Esophagus muscularis mucosa (tissue), 4 donors: ENCODE results near the gene FAAP24. TPM values are rescaled to one million over a fixed set of nuclear protein-coding genes. Genes with fewer than 3 reads are reported as not detected.
A peak's percentile ranks its signal among the peaks of the same experiment; 100 is the strongest.

Source experiments
- DNase-seq: peaks from one replicate; pipeline ENCODE4 v3.0.0-alpha.2; 2017; ENCODE audit errors: extremely low spot score
- H3K27ac ChIP-seq, 4 donors: fragments of 200-600 bp; sonication (generic); replicated peaks in 1 of 4; 1 replicate in 3 of 4; 2 replicates in 1 of 4; pipeline ENCODE4 v1.5.1; 2016 to 2019; ENCODE audit warnings: mild to moderate bottlenecking in 1 of 4
- H3K27me3 ChIP-seq, 4 donors: fragments of 200-600 bp; sonication (generic); one replicate each; pipeline versions ENCODE4 v1.5.1 to v1.6.0; 2016 to 2019
- H3K36me3 ChIP-seq, 4 donors: fragments of 200-600 bp; sonication (generic); one replicate each; pipeline ENCODE4 v1.5.1; 2016 to 2019
- H3K4me1 ChIP-seq, 4 donors: fragments of 200-600 bp; sonication (generic); one replicate each; pipeline ENCODE4 v1.5.1; 2016 to 2019
- H3K4me3 ChIP-seq, 4 donors: fragments of 200-600 bp; sonication (generic); 1 replicate in 2 of 4; 2 replicates in 2 of 4; pipeline ENCODE4 v1.5.1; 2016 to 2019; ENCODE audit warnings: mild to moderate bottlenecking in 4 of 4, moderate library complexity in 1 of 4
- H3K9me3 ChIP-seq, 4 donors: fragments of 200-600 bp; sonication (generic); 1 replicate in 3 of 4; 2 replicates in 1 of 4; pipeline ENCODE4 v1.5.1; 2016 to 2019
- CTCF ChIP-seq, 3 experiments: fragments of 200-600 bp in 2 of 3; fragments of 450-650 bp in 1 of 3; sonication (generic) in 2 of 3; IDR thresholded peaks; one replicate each; pipeline ENCODE4 v1.5.1; 2017 to 2019; ENCODE audit warnings: antibody characterized with exemption in 3 of 3, mild to moderate bottlenecking in 2 of 3, moderate library complexity in 1 of 3
- EP300 ChIP-seq: sonication (generic); formaldehyde crosslinking; IDR thresholded peaks from one replicate; pipeline ENCODE4 v1.6.1; 2017; ENCODE audit warnings: antibody characterized with exemption
- POLR2A ChIP-seq: fragments of 450-650 bp; IDR thresholded peaks from one replicate; pipeline ENCODE4 v1.6.1; 2017; ENCODE audit warnings: antibody characterized with exemption, moderate library complexity, mild to moderate bottlenecking, low read depth
- POLR2AphosphoS5 ChIP-seq, 2 donors: sonication (generic); formaldehyde crosslinking; IDR thresholded peaks; one replicate each; pipeline ENCODE4 v1.6.1; 2017; ENCODE audit warnings: antibody characterized with exemption in 2 of 2
- WGBS: methylation state at CpG from one replicate; pipeline ENCODE4 v1.1.5; 2018; 5-methylcytosine and 5-hydroxymethylcytosine counted together
- intact Hi-C: fragments of 100-400 bp; cut with DNase I; formaldehyde crosslinking; loops from one replicate; pipeline ENCODE4 v1.15.1; 2023
- total RNA-seq, 4 donors: library from RNA; depleted of rRNA; stranded (reverse); fragments of >200 nt; gene quantifications; one replicate each; pipeline versions ENCODE4 v1.1.0 to v1.2.1, GENCODE V29; 2016

Gene FAAP24, protein sequence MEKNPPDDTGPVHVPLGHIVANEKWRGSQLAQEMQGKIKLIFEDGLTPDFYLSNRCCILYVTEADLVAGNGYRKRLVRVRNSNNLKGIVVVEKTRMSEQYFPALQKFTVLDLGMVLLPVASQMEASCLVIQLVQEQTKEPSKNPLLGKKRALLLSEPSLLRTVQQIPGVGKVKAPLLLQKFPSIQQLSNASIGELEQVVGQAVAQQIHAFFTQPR
- total RNA-seq, result 1 to 10 TPM in 1 of 4 donors, under 1 TPM in 3; 0.39 to 1.2 (median 0.68) TPM

DNA sequence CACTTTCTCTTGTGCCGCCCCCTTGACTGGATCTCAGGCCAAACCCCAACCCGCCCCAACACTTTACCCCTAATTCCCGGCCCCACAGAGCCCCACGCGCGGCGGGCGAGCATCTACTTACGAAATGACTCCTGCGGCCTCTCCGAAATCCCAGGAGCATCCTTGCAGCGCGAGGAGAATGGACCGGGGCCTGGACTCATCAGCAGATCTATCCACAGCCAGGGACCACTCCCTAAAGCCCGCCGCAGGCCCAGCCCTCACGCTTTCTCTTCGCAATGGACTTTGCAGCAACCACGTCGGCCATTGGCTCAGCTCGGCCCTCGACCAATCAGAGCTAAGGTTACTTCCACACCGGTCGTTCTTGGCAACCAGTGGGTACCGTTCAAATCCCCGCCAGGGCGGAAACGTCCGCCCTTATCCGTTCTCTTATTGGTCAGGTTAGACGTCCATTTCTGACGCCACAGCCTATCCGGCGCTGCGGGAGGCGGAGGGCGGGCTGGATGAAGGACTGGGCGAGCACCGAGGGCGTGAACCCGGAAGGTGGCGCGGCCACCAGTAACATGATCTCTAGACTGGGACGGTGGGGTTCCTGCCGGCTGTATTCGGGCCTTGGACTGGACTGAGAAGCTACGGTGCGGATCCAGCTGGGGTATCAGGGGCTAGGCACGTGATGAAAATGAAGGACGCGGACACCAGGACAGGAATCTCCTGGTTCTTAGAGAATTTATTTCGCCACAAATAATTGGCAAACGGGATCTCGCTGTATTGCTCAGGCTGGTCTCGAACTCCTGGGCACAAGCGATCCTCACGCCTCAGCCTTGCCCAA is at the start of gene FAAP24, which contains the start of gene CEP89:
Gene FAAP24, plus strand, starts transcription at position 528 of the 826 bp plus-strand sequence. CDS start 955 bp downstream, outside the sequence.
Gene CEP89, minus strand, starts transcription at position 244 of the 826 bp plus-strand sequence. Its CDS starts 84 bp downstream, at position 160.
- 3% methylated on average over 37 of the region's 57 CpGs for WGBS
- intact Hi-C loops, result loop anchor here (2.0 kb wide), 1 partner anchor 109 kb away; the partner anchor contains the start of gene GPATCH1
- peak; percentile 100 for DNase-seq
- H3K4me1 ChIP-seq, result peaks cover 13 to 38% (median 31%) of the 10 kb centered on the region in 4 donors
- peaks cover 0 to 19% (median 9%) of the 10 kb centered on the region in 4 donors for H3K36me3 ChIP-seq
- H3K9me3 ChIP-seq, result no peaks in the 10 kb centered on the region
- H3K27ac ChIP-seq, result peak within 1 kb of the TSS; percentile 66 to 80 (median 76)
- peak; percentile 76 to 84 for TF ChIP-seq POLR2AphosphoS5 (IDR thresholded peaks at IDR 0.05)
- TF ChIP-seq EP300, result no peak
- peak in 1 of 3 experiments; percentile 20 for TF ChIP-seq CTCF (IDR thresholded peaks at IDR 0.05)
- H3K4me3 ChIP-seq, result peak within 1 kb of the TSS; percentile 64 to 89 (median 79)
- no peaks in the 10 kb centered on the region for H3K27me3 ChIP-seq

DNA sequence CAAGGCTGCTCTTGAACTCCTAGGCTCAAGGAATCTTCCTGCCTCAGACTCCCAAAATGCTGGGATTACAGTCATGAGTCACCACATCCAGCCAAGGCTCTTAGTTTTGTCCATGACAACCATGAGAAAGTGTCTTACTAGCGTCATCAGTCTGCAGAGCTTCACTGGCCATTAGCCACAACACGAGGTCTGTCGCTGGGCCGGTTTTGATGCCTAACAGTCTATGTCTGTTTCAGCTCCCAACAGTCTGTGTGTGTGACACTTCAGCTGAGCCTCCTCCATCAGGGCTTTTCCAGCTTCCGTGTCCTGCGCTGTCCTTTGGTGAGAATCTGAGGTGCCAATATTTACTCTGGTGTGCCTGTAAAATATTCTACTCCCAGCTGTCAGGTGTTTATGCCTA is 47.8 kb upstream of the FAAP24 start:
- peaks cover 28 to 99% (median 63%) of the 10 kb centered on the region in 4 donors for H3K36me3 ChIP-seq

GRCh38 chr19:32928806-32929205 is 43.2 kb upstream of the FAAP24 start:
- H3K9me3 ChIP-seq, result peaks cover 0 to 9% (median 3%) of the 10 kb centered on the region in 4 donors
- 89% methylated on average over 2 of the region's 2 CpGs for WGBS
- no peak overlapping the region for H3K27ac ChIP-seq
- H3K27me3 ChIP-seq, result no peaks in the 10 kb centered on the region
- no peak overlapping the region for H3K4me3 ChIP-seq
- intact Hi-C loops, result no loop called here
- no peak for DNase-seq
- H3K4me1 ChIP-seq, result no peaks in the 10 kb centered on the region
- TF ChIP-seq POLR2A (no peak), EP300 (no peak), POLR2AphosphoS5 (IDR thresholded peaks at IDR 0.05) (no peak), CTCF (IDR thresholded peaks at IDR 0.05) (no peak)
- peaks cover 40 to 98% (median 70%) of the 10 kb centered on the region in 4 donors for H3K36me3 ChIP-seq

More for the DNA sequence above, 47.8 kb upstream of the FAAP24 start:
- TF ChIP-seq CTCF (IDR thresholded peaks at IDR 0.05) (no peak), POLR2AphosphoS5 (IDR thresholded peaks at IDR 0.05) (no peak), EP300 (no peak), POLR2A (no peak)
- 100% methylated on average over 4 of the region's 6 CpGs for WGBS
- no peak for DNase-seq
- Histone ChIP-seq H3K4me3 (no peak overlapping the region), H3K27me3 (no peaks in the 10 kb centered on the region), H3K9me3 (peaks cover 0 to 9% (median 3%) of the 10 kb centered on the region in 4 donors), H3K27ac (no peak overlapping the region), H3K4me1 (no peaks in the 10 kb centered on the region)
- intact Hi-C loops, result no loop called here

DNA sequence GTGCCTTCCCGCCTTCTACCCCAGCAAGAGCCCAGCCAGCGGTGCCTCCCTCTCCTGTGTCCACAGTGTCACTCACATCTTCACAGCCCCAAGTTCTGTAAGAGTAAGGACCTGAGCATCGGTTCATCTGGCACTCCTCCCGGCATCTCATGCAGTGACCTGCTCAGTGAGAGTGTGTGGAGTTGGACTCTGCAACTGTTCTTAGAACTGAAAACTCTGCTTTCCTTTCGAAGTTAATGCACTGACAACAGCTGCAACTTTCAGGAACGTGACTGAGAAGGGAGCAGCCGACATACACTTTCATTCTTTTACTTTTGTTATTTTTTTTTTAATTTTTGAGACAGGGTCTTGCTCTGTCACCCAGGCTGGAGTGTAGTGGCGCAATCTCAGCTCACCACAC is 41.5 kb upstream of the FAAP24 start:
- H3K27me3 ChIP-seq, result no peaks in the 10 kb centered on the region
- H3K4me1 ChIP-seq, result no peaks in the 10 kb centered on the region
- intact Hi-C loops, result no loop called here
- H3K36me3 ChIP-seq, result peaks cover 40 to 98% (median 69%) of the 10 kb centered on the region in 4 donors
- no peak overlapping the region for H3K4me3 ChIP-seq
- peaks cover 0 to 9% (median 3%) of the 10 kb centered on the region in 4 donors for H3K9me3 ChIP-seq
- H3K27ac ChIP-seq, result no peak overlapping the region
- no peak for DNase-seq
- no peak for TF ChIP-seq EP300
- no peak for TF ChIP-seq POLR2A
- TF ChIP-seq CTCF (IDR thresholded peaks at IDR 0.05), result no peak
- no peak for TF ChIP-seq POLR2AphosphoS5 (IDR thresholded peaks at IDR 0.05)
- 96% methylated on average over 8 of the region's 8 CpGs for WGBS
